Activated CD4-positive, CD25-positive, alpha-beta regulatory T cell treated with anti-CD3 and anti-CD28 coated beads, Interleukin-2, amount 50 U/mL, for 24 hours (primary cell): Measurements from ENCODE around the gene PAX1.

ENCODE experiments used
- ATAC-seq, 2 donors: fragments of 150-1000 bp; cut with Tn5 transposase; one replicate each; pipeline ENCODE4 v1.10.0; 2021; ENCODE audit warnings: mild to moderate bottlenecking in 1 of 2, moderate library complexity in 1 of 2

Gene PAX1

DNA sequence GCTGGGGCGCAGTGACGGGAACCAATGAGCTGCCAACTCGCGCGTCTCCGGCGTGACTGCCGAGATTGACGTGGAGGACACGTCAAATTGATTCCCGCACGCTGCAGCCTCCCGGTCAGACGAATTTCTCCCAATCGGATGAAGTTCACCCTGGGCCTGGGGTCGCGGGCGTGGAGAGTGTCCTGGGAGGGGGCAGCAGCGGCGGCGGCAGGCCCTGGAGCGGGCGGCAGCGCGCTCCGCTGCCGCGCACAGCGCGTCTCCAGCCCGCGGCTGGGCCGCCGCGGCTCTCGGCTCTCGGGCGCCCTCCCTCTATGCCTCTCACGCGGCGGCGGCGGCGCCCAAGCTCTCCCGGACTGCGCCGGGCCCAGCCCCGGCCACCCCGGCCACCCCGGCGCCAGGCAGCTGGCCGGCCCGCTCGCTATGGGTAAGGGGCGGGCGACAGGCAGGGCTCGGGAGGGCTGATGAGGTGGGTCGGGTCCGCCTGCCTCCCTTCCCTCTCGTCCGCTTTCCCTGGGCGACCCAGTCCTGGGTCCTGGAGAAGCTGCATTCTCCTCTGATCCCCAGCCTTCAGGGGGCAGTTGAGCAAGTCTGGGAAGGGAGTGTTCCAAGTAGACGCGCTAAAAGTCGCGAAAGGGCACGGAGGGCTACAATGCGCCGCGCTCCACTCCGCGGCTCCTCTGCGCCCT, at the start of gene PAX1:
TSS of gene PAX1 (plus strand) at position 90 of the 686 bp plus-strand sequence. CDS start at position 139, 49 bp downstream.
- ATAC-seq, result no peak

DNA sequence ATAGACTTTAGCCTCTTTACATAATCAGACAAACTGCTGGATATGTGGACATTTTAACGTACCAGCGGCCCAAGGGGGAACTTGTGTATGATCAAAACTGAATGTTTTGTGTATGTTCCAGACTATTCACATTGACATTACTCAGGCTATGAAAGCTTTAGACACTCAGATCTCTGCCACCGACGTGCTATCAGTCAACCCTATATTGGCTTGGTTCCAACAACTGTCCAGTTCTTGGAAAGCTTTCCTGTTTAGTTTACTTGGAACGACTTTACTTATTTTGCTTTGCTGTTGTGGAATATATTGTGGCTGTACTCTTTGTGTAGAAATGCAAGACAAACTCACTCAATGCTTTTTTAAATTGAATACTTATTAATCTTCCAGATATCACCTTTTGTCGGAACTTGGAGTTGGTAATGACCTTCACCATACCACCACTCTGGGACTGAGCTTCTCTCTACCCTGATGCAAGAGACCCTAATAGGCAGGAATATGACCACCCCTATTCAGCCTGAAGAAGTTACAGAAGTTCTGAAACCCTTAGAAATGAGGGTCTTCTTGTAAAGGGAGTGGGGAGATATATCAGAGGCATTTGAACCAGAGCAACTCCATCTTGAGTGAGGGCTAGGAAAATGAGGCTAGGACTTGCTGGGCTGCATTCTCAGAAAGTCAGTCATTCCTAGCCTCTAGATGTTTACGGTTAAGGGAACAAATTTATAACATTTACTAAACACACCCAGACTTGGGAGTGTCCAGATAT, 49.0 kb upstream of the PAX1 start:
- no peak for ATAC-seq

DNA sequence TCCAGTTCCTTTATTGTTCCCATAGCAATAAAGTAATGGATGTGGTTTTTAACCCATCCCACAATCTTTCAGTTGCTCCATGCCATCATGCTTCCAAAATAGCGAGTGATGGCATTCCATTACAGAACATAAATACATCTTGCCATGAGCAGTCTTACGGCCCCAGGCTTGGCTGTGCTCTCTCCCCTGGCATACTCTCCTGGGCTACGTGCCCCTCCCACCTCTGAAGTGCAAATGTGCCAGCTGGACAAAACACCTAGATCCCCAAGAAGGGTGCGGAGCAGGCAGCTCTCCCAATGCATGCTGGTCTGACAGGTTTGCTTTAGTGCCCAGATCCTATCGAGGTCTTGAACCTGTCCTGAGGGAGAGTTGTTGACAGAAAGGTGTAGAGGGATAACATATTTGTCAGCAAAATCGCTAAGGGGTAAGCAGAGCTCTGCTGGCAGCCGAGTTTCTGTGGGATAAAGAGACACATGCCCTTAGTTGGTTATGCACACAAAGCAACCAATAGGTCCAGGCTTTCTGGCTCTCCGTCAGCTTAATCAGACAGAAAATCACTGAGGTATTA, 43.9 kb upstream of the PAX1 start:
- ATAC-seq, result no peak

DNA sequence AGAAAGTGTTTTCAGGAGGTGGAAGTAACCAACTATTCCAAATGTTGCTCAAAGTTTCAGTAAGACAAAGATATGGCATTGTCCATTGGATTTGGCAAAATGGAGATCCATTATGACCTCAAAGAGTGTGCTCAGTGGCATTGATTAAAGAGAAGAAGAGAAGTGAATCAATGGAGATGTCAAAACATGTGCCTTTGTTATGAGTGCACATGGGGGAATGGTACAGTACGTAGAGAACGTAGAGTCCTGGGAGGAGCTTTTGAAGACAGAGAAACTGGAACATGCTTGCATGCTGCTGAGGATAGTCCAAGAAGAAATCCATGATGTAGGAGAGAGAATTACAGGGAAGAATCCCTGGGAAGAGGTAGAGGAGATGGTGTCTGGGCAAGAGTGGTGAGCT, 42.0 kb upstream of the PAX1 start:
- ATAC-seq, result no peak

DNA sequence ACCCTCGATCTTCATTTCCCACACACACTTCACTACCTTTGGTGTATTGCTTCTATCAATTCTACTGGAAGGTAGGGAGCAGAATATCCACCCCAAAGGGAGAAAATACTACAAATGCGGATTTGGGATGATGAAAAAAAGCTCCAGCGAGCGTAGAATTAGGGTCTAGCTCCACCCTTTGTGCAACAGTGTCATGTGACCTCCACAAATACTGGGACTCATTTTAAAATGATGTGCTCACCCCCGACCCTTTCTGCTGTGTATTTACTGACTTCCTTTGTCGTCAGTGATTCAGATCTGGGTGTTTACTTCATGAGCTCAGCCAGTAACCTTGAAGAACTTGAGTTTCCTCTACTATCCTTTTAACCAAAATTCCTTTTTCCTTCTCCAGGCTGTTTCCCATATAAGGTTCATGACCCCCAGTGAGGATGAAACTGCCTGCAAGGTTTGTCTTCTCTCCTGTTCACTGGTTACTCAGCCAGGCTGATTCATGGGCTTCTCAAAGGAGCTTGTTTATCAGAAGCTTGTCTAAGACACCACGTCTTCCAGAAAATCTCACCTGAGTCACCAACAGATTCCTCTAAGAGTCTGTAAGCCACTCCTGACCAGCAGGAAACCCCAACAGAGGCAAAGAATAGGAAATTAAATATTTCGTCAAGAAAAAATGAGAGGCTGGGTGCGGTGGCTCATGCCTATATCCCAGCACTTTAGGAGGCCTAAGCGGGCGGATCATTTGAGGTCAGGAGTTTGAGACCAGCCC, 39.6 kb upstream of the PAX1 start:
- no peak for ATAC-seq

DNA sequence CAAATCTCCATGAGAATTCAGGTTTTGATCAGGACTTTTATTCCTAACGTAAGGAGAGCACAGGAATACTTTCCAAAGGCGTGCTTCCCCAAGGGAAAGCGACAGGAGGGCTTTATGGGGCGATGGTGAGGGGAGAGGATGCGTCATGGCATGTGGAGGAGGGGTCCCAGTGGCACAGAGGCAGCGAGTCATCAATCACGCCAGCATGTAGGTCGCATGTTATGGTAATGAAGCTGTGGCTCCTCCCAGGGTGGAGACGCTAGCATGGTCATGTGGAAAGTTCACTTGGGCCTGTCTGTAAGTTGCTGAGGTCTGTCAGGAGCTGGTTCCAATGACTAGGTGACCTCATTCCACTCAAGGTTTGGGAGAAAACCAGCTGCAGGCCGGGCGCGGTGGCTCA, 35.3 kb upstream of the PAX1 start:
- ATAC-seq, result no peak

DNA sequence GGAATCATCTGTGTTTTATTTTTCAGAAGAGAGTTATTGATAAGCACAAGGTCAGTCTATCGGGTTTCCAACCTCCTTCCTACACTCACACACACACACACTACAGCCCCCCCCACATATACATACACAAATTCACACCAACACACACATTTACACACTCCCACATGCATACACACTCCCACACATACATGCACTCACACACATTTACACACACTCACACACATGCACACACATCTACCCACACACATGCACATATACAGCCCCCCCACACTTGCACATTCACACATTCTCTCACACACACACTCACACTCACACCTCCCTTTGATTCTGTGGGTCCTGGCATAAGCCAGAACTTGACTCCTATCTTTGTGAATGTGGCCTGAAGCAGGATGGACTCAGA, 34.5 kb upstream of the PAX1 start:
- no peak for ATAC-seq

DNA sequence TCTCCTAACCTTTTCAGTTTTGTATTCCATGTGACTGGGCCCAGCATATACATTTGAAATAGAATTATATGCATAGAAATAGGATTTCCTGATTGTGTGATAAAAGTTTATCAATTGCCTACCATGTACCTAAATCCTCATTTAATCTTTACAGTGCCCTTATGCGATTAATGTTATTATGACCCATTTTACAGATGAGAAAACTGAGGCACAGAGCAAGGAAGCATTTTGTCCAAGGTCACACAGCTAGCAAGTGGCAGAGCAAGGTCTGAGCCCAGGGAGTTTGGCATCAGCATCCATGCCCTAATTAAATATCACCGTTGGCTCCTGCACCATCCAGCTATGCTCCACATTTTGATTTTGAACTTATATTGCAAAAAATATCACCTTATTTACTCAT, 28.2 kb upstream of the PAX1 start:
- ATAC-seq, result no peak

DNA sequence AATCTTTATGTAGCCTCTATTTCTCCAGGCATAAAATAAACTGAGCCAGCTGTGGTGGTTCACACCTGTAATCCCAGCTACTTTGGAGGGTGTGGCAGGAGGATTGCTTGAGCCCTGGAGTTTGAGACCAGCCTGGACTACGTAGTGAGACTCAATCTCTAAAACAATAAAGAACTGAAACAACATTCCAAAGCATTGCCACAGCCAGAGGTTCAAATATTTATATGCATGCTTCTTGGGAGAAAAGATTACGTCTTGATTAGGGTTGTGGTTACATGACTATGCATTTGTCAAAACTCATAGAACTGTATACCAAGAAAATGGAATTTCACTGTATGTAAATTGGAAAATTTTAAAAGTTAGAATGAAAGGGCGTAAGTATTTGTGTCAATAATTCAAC, 27.7 kb upstream of the PAX1 start:
- ATAC-seq, result no peak

DNA sequence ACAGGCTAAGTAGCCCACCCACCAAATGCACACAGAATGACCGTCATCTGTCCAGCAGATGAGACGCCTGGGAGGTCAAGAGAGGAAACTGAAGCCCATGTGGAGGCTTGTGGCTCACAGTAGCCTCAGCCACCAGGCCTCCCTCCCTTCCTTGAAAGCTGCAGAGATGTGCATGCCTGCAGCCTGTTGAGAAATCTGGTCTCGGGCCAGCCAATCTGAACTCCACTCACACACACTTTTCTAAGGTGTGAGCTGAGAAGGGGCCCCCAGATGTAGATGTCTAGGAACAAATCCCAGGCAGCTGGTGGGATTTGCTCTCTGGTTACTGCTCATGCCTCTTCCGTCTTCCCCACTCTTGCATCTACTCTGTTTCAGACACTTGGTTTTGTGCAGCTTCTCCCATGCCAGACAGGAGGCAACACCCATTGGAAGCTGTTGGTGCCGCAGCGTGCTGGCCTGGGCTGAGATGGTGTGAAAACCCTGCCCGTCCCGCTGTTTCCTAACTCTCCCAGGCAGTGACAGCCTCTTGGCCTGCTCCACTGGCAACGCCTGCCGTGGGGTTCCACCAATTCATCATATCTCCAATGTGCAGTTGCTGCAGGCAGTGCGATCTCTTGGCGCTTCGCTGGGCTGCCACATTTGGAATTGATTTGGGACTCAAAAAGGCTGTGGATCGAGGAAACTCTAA, 24.1 kb upstream of the PAX1 start:
- ATAC-seq, result no peak

DNA sequence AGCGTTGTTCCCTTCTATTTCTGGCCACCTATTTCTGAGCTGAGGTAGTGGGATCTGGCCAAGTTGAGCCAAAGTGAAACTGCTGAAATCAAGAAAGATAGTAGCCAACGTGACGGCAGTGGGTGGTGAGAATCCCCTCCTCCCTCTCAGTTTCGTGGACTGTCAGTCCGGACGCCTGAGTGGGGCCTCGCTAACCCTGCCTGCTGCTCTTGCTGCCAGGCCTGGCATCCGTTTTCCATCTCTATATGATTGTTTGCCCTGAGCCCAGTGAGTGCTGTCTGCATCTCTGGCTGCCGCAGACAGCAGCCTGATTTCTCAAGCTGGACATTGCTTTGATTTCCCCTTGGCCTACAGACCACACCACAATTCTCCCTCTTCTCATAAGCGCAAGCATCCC, 23.5 kb upstream of the PAX1 start:
- no peak for ATAC-seq

DNA sequence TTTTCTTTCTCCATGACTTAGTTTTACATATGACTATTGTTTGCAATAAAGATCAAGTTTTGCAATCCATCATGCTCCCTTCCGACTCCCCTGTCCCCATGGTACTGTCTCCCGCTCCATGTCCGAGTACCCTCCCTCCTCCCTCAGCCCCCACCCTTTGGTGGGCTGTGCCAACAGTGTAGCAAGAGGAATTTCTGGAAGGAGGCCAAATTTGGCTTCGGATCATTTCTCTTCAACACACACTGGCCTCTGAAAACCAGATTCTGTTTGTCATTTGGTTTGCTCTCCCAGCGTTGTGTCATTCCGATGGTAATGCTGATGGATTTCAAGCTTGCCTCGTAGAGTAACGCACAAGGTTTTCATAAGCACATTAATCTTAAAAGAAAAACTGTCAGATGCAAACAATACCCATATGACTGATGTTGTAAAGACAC, 22.9 kb upstream of the PAX1 start:
- ATAC-seq, result no peak

DNA sequence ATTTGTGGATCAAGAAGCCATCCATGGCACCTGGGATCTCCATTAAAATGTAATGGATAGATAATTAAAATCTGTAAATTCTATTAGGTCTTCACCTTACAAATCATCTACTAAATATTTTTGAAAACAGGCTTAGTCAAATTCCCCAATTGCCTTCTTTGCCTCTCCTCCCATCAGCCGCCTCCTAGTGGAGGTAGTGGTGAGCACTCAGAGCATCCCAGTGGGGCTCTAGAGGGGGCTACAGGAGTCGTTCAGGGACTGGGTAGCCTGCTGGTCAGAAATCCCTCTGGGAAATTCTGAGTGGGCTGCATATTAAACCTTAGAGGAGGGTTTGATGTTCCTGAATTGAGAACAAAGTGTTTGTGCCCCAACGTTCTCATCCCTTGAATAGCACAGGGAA, 20.8 kb upstream of the PAX1 start:
- ATAC-seq, result no peak

DNA sequence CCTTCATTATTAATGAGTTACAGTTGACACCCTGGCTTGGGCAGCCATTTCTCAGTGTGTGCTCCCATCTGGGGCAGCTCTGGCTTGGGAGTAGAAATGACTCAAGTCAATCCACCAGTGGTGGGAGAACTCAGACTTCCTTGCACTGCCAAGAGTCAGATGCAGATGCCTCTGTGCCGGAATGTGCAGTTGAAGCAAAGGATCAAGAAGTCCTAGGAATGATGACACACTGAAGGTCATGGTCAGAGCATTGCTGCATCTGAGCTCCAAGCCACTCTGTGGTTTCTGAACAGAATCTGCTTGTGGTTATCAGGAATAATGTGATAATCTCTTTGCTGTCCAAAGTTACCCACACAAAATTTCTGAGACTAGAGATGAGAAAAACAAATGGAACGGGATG, 19.5 kb upstream of the PAX1 start:
- no peak for ATAC-seq

DNA sequence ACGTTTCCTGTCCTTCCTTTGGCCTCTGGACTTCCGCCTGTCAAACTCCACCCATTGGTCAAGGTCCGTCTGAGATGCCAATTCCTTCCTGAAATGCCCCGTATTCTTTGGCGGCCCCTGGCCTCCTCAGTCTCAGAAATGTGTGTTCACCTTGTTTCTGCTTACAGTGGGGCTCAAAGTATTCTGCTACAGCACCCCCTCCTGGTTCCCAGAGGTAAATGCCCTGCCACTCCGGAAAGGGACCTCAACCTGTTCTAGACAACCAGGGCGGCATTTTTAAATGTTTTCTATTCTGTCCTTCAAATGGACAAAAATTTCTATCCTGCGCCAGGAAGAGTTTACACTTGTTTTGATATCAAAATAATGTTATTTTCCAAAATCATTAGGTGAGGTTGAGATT, 12.1 kb upstream of the PAX1 start:
- no peak for ATAC-seq

DNA sequence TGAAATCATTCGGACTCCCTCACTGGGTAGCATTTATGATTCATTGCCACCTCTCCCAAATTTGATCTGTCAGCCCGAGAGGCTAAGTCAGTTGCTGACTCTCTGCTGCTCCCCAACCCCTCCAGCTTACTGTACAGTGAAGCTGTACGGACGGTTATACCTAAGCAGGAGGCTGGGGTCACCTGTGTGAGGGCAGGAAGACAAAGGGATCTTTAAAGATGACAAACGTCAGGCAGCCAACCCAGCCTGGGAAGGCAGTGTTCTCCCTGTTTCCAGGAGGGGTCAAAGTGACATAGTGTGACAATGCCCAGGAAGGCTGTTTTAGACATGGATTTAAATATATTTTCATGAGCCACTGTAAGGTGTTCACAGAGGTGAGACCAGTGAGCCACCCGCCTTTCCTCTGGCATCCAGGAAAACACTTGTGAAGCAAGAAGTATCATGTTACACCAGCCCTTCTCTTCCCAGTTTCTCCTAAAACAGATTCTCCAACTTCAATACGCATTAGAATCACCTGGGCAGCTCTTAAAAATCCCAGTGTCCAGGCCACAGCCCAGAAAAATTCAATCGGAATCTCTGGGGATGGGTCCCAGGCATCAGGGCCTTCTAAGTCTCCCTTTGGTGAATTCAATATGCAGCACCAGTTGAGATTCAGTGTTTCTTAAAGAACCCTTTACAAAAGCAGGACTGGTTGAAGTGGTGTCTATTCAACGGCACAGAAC, 6.8 kb upstream of the PAX1 start:
- no peak for ATAC-seq

DNA sequence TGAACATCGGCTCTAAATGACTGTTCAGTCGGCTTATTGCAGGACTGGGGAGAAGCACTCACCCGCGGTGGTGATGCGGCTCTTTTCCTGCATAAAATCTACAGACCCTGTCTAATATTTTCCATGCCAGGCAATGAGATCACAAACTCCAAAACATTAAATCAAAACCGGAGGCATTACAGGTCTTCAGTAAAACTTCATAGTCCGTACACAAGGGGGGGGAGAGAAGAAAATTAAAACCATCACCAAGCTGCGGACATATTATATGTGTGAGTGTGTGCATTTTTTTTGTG, 6.3 kb upstream of the PAX1 start:
- ATAC-seq, result no peak

DNA sequence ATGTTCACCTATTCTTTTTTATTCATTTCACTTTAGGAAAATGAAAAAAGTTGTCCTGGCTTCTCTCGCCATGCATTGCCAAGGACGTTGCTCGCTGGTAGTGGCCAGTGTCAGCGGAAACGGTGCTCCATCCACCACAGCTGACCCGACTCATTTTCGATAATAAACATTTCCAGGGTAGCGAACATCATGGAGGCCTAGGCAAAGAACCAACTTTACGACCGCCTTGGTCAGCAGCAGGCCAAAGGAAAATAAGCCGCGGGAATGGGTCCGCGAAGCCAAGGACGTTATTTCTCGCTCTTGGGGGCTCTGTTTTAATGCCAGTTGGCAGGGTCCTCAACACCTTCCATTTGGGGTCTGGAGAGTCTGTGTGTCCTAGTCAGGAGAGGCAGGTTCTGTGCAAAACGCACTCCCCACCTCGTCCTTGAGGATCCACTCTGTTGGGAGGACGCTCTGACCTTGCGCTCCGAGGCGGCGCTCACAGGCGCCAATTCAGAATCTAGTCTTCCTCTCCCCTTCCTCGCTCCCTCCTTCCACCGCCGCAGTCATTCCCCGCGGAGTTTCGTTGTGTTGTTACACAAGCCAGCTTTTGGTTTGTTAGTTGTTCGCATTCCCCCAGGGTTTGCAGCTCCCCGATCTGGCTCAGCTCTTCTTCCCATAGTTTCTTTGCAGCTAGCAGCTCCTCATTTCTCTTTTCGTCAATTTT, 4.1 kb upstream of the PAX1 start:
- ATAC-seq, result no peak

DNA sequence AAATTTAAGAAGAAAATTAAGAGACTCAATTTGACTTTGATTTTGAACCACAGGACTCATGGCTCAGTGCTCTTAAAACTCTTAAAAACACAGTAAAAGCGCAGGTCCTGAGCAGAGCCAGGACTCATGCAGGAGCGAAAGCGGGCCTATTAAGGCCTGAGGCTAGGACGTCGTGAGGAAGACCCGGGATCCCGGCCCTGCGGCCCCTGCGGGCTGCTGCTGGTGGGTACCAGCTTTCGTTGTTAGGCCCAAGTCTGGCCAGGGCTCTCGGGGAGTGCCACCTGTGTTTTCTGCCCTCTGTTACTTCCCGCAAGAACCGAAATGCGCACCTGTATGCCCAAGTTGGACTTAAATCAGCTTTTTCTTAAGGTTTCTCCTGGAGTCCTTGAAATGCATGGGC, 3.4 kb upstream of the PAX1 start:
- ATAC-seq, result no peak

DNA sequence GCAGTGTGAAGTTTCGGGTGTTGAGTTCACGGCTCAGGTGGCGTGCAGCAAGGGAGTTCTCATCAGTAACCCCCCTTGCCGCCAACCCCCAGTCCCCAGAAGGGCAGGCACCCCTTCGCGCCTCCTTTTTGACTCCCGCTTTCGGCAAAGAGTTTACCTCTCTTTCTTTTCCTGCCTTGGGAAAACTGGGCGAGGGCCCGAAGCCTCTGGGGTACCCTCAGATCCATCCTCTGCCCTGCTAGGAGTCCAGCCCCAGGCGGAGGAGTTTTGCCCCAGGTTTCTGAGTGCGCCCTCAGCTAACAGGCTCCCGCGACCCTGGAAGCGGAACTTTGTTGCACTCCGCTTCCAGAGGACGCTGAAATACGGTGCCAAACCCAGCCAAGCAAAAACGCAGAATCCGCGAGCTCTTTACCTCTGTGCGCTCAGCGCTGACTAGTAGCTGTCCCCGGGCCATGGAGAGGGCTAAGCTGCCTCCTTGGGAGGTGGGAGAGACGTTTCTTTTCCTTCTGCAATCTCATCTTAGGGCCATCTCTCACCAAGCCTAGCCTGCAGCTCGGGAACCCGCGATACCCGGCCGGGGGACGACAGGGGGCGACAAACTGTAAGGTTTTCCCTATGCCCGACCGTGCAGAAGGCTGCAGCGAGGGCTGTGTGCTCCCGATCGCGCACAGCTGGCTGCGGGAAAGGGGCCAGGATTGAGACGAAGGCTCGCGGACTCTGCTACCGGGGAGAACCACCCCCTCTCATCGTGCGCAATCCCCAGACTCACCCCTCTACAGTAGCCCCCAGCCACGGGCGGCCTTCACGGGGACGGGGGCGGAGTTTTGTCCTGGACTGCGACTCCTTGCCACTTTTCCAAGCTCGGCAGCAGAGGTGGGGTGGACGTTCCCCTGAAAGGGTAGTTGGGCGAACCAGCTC, 2.7 kb upstream of the PAX1 start:
- no peak for ATAC-seq
